ENCODE data around the gene ABCA12.
"Not testable (repeated sequence)": the region's sequence is repeated elsewhere in the genome, so short reads cannot be mapped to it uniquely, and the experiment has no call there.

Gene ABCA12

GRCh38 chr2:215138479-215138878 lies at the start of gene ABCA12:
Gene ABCA12 (minus strand): TSS chr2:215138626. CDS start chr2:215138208, 418 bp downstream.
- no peak for FAIRE-seq
- no peak for DNase-seq (ENCODE audit: insufficient read length, low spot score)

- DNase-seq (ENCODE audit: insufficient read length, low spot score) (no peak), FAIRE-seq (no peak)
Measured at GRCh38 chr2:215188078-215188477, 49.7 kb upstream of the ABCA12 start.

GRCh38 chr2:215186021-215186420 lies 47.6 kb upstream of the ABCA12 start:
- DNase-seq (ENCODE audit: insufficient read length, low spot score) (no peak), FAIRE-seq (no peak)

GRCh38 chr2:215178121-215178520 lies 39.7 kb upstream of the ABCA12 start:
- FAIRE-seq: no peak
- DNase-seq (ENCODE audit: insufficient read length, low spot score): no peak

GRCh38 chr2:215171796-215172195 lies 33.4 kb upstream of the ABCA12 start:
- no peak for DNase-seq (ENCODE audit: insufficient read length, low spot score)
- FAIRE-seq: peak; percentile 59

GRCh38 chr2:215171151-215171550 lies 32.7 kb upstream of the ABCA12 start:
- DNase-seq (ENCODE audit: insufficient read length, low spot score) (peak; percentile 34), FAIRE-seq (no peak)

- FAIRE-seq: not testable (repeated sequence)
Measured at GRCh38 chr2:215166505-215166904, 28.1 kb upstream of the ABCA12 start.

GRCh38 chr2:215163319-215163718 lies 24.9 kb upstream of the ABCA12 start:
- not testable (repeated sequence) for DNase-seq (ENCODE audit: insufficient read length, low spot score); FAIRE-seq

More at GRCh38 chr2:215166505-215166904, 28.1 kb upstream of the ABCA12 start:
- DNase-seq (ENCODE audit: insufficient read length, low spot score): not testable (repeated sequence)

- no peak for DNase-seq (ENCODE audit: insufficient read length, low spot score)
- FAIRE-seq: no peak
Measured at GRCh38 chr2:215161301-215161829, 22.9 kb upstream of the ABCA12 start.

GRCh38 chr2:215160081-215160480 lies 21.7 kb upstream of the ABCA12 start:
- no peak for DNase-seq (ENCODE audit: insufficient read length, low spot score)

GRCh38 chr2:215156453-215156852 lies 18.0 kb upstream of the ABCA12 start:
- DNase-seq (ENCODE audit: insufficient read length, low spot score) (no peak), FAIRE-seq (no peak)

More at GRCh38 chr2:215160081-215160480, 21.7 kb upstream of the ABCA12 start:
- no peak for FAIRE-seq

GRCh38 chr2:215149894-215150293 lies 11.5 kb upstream of the ABCA12 start:
- no peak for FAIRE-seq
- no peak for DNase-seq (ENCODE audit: insufficient read length, low spot score)

- FAIRE-seq: no peak
- no peak for DNase-seq (ENCODE audit: insufficient read length, low spot score)
Measured at GRCh38 chr2:215149486-215149885, 11.1 kb upstream of the ABCA12 start.

- FAIRE-seq: no peak
- no peak for DNase-seq (ENCODE audit: insufficient read length, low spot score)
Measured at GRCh38 chr2:215149060-215149459, 10.6 kb upstream of the ABCA12 start.

GRCh38 chr2:215145611-215146010 lies 7.2 kb upstream of the ABCA12 start:
- DNase-seq (ENCODE audit: insufficient read length, low spot score): no peak
- FAIRE-seq: no peak

GRCh38 chr2:215144106-215144875 lies 5.9 kb upstream of the ABCA12 start:
- DNase-seq (ENCODE audit: insufficient read length, low spot score) (no peak), FAIRE-seq (no peak)

GRCh38 chr2:215143458-215143857 lies 5.0 kb upstream of the ABCA12 start:
- no peak for FAIRE-seq
- DNase-seq (ENCODE audit: insufficient read length, low spot score): no peak

- no peak for DNase-seq (ENCODE audit: insufficient read length, low spot score)
- no peak for FAIRE-seq
Measured at GRCh38 chr2:215141706-215142105, 3.3 kb upstream of the ABCA12 start.

- FAIRE-seq: no peak
Measured at GRCh38 chr2:215140166-215140707, 1.8 kb upstream of the ABCA12 start.

GRCh38 chr2:215137741-215138340 lies 585 bp downstream of the ABCA12 start:
- DNase-seq (ENCODE audit: insufficient read length, low spot score) (peak; percentile 50), FAIRE-seq (no peak)

More at GRCh38 chr2:215140166-215140707, 1.8 kb upstream of the ABCA12 start:
- DNase-seq (ENCODE audit: insufficient read length, low spot score): no peak

- DNase-seq (ENCODE audit: insufficient read length, low spot score) (no peak), FAIRE-seq (no peak)
Measured at GRCh38 chr2:215137329-215137686, 1.1 kb downstream of the ABCA12 start.
